GM12878 (cell line): ENCODE results near the gene ANKRD53. TPM values are rescaled to one million over a fixed set of nuclear protein-coding genes. Genes with fewer than 3 reads are reported as not detected.

Experiments
- ATAC-seq: fragments of 200-7000 bp; cut with Tn5 transposase; 3 replicates; pipeline ENCODE4 v1.9.1; 2020; ENCODE audit warnings: mild to moderate bottlenecking, moderate library complexity
- BruUV-seq: library from RNA; stranded (reverse); fragments of 400-500 nt; replicated peaks from 2 replicates; lab custom pipeline; 2021; lab: Mats Ljungman, UMichigan
- CTCF ChIA-PET: fragments of 300-600 bp; sonication (Branson Sonifier 250); formaldehyde crosslinking; extraction: SDS; loops from one replicate; lab custom pipeline; 2021; ENCODE audit warnings: inconsistent platforms; lab: Yijun Ruan, JAX
- POLR2A ChIA-PET: fragments of 350-600 bp; formaldehyde crosslinking; extraction: SDS; loops from one replicate; lab custom pipeline; 2021; ENCODE audit warnings: inconsistent platforms; lab: Charles Lee
- RAD21 ChIA-PET: fragments of 300-600 bp; sonication (Branson Sonifier 250); formaldehyde crosslinking; loops from one replicate; lab custom pipeline; 2023; ENCODE audit warnings: antibody characterized with exemption; ENCODE audit not compliant: unreplicated experiment; lab: Charles Lee
- SMC1A ChIA-PET: fragments of 300-600 bp; sonication (Branson Sonifier 250); formaldehyde crosslinking; loops from one replicate; lab custom pipeline; 2023; ENCODE audit not compliant: unreplicated experiment, uncharacterized antibody; lab: Charles Lee
- DNase-seq: peaks from one replicate; pipeline ENCODE4 v3.0.0-alpha.2; 2011; ENCODE audit warnings: low read depth, low spot score
- FAIRE-seq: peaks from 3 replicates; lab custom pipeline; 2011; peaks lifted over from hg19 to GRCh38; lab: Jason Lieb, UNC
- H2AFZ ChIP-seq: 2 replicates; pipeline ENCODE4 v1.6.0; 2011; ENCODE audit warnings: low read depth, low read length, control low read depth; ENCODE audit not compliant: control insufficient read depth
- H3K27ac ChIP-seq: 2 replicates; pipeline ENCODE4 v1.5.1; 2011; ENCODE audit warnings: control low read depth; ENCODE audit not compliant: control insufficient read depth, insufficient read depth
- H3K27me3 ChIP-seq, 2 experiments: replicated peaks in 1 of 2; 2 replicates each; pipeline versions ENCODE4 v1.6.0 to v1.6.1; 2011; ENCODE audit warnings: low read length in 1 of 2; ENCODE audit not compliant: control insufficient read depth in 2 of 2, insufficient read depth in 2 of 2
- H3K36me3 ChIP-seq, 2 experiments: 2 replicates each; pipeline ENCODE4 v1.5.1; 2011; ENCODE audit warnings: low read length in 1 of 2; ENCODE audit not compliant: control insufficient read depth in 2 of 2, insufficient read depth in 2 of 2
- H3K4me1 ChIP-seq: 2 replicates; pipeline ENCODE4 v1.6.1; 2011; ENCODE audit warnings: mild to moderate bottlenecking, low read length, moderate library complexity, mixed read lengths; ENCODE audit not compliant: control insufficient read depth, insufficient read depth
- H3K4me2 ChIP-seq: 2 replicates; pipeline ENCODE4 v1.6.0; 2011; ENCODE audit warnings: control low read depth; ENCODE audit not compliant: control insufficient read depth, insufficient read depth
- H3K4me3 ChIP-seq: fragments of 200-600 bp; sonication (generic); 2 replicates; pipeline ENCODE4 v1.5.1; 2016
- H3K79me2 ChIP-seq: 2 replicates; pipeline ENCODE4 v1.6.0; 2011; ENCODE audit warnings: low read length; ENCODE audit not compliant: control insufficient read depth, insufficient read depth
- H3K9ac ChIP-seq: 2 replicates; pipeline ENCODE4 v1.8.0; 2011; ENCODE audit warnings: low read length, control low read depth, mixed read lengths; ENCODE audit not compliant: control insufficient read depth, insufficient read depth
- H3K9me3 ChIP-seq: replicated peaks from 3 replicates; pipeline ENCODE4 v1.5.1; 2011; ENCODE audit warnings: mild to moderate bottlenecking, low read length; ENCODE audit not compliant: control insufficient read depth, insufficient read depth
- H4K20me1 ChIP-seq: 2 replicates; pipeline ENCODE4 v1.6.0; 2011; ENCODE audit not compliant: control insufficient read depth, insufficient read depth
- BMI1 ChIP-seq: fragments of 450-650 bp; IDR thresholded peaks from 2 replicates; pipeline ENCODE4 v1.6.1; 2016; ENCODE audit warnings: mild to moderate bottlenecking, moderate library complexity, borderline replicate concordance
- FOXM1 ChIP-seq: IDR thresholded peaks from 2 replicates; pipeline ENCODE4 v1.6.1; 2012; ENCODE audit warnings: low read depth, mild to moderate bottlenecking, inconsistent platforms, low read length, moderate library complexity
- MYC ChIP-seq: IDR thresholded peaks from 2 replicates; pipeline ENCODE4 v1.6.1; 2011; ENCODE audit warnings: mild to moderate bottlenecking, low read length, moderate library complexity, inconsistent platforms; ENCODE audit not compliant: insufficient read depth, insufficient replicate concordance, insufficient read length, severe bottlenecking
- NRF1 ChIP-seq: conservative IDR thresholded peaks from 2 replicates; pipeline ENCODE4 v1.6.1; 2011; ENCODE audit warnings: mild to moderate bottlenecking, low read depth, low read length, improper control_type of control experiment
- PML ChIP-seq: IDR thresholded peaks from 2 replicates; pipeline ENCODE4 v1.6.1; 2012; ENCODE audit warnings: low read length, inconsistent platforms
- RB1 ChIP-seq: fragments of 450-650 bp; formaldehyde crosslinking; IDR thresholded peaks from 2 replicates; pipeline ENCODE4 v1.6.1; 2017; ENCODE audit warnings: mild to moderate bottlenecking, borderline replicate concordance
- RELB ChIP-seq: fragments of 450-650 bp; IDR thresholded peaks from 2 replicates; pipeline ENCODE4 v1.6.1; 2017; ENCODE audit warnings: low read depth, mild to moderate bottlenecking, moderate library complexity
- SMAD5 ChIP-seq: IDR thresholded peaks from 2 replicates; pipeline ENCODE4 v1.6.1; 2016; ENCODE audit warnings: antibody characterized with exemption, low read depth
- SP1 ChIP-seq: IDR thresholded peaks from one replicate; pipeline ENCODE4 v1.6.1; 2011; ENCODE audit warnings: low read depth, low read length
- SPI1 ChIP-seq: IDR thresholded peaks from 2 replicates; pipeline ENCODE4 v1.6.1; 2011; ENCODE audit warnings: low read depth, mild to moderate bottlenecking, low read length, moderate library complexity, borderline replicate concordance; ENCODE audit not compliant: insufficient read depth
- STAT3 ChIP-seq: IDR thresholded peaks from 2 replicates; pipeline ENCODE4 v1.6.1; 2011; ENCODE audit warnings: low read depth, low read length, improper control_type of control experiment
- ZNF207 ChIP-seq: fragments of 450-650 bp; IDR thresholded peaks from 2 replicates; pipeline ENCODE4 v1.6.1; 2014; ENCODE audit warnings: antibody characterized with exemption, mild to moderate bottlenecking, borderline replicate concordance
- WGBS: methylation state at CpG from one replicate; pipeline ENCODE4 v1.1.6; 2016; ENCODE audit warnings: low lambda C conversion rate; ENCODE audit not compliant: insufficient replicate concordance, insufficient coverage; ENCODE audit errors: missing lambda C conversion rate; 5-methylcytosine and 5-hydroxymethylcytosine counted together
- in situ Hi-C: fragments of 300-500 bp; cut with MboI; formaldehyde crosslinking; loops from 9 replicates; pipeline ENCODE4 v1.14.3; 2018; ENCODE audit warnings: mixed read lengths
- intact Hi-C: fragments of 100-400 bp; cut with micrococcal nuclease; formaldehyde crosslinking; loops from one replicate; pipeline ENCODE4 v1.14.2; 2022; ENCODE audit not compliant: unreplicated experiment
- polyA plus RNA-seq, 11 experiments: library from polyadenylated mRNA; depleted of rRNA in 4 of 11; unstranded in 6 of 11; stranded (reverse) in 5 of 11; fragments of >200 nt; fragmentation: Nextera tagmentation in 4 of 11; fragmentation: Illumina TruSeq in 1 of 11; extraction: Ambion mirVana in 4 of 11; extraction: Trizol in 1 of 11; gene quantifications; 1 replicate in 1 of 11; 2 replicates in 10 of 11; pipeline versions ENCODE4 v1.2.1 to v1.2.3, GENCODE V29; 2011 to 2016; ENCODE audit warnings: inconsistent platforms in 2 of 11, missing spikeins in 2 of 11, low read depth in 1 of 11
- total RNA-seq, 4 experiments: library from RNA; depleted of rRNA in 3 of 4; stranded (reverse); fragments of >200 nt in 3 of 4; fragmentation: Illumina TruSeq in 1 of 4; extraction: Trizol in 1 of 4; gene quantifications; 2 replicates each; pipeline versions ENCODE4 v1.2.1 to v1.2.3, GENCODE V29; 2013 to 2021
- TF ChIP-seq, protein P1 (sequence below): fragments of 450-650 bp; formaldehyde crosslinking; IDR thresholded peaks from 2 replicates; pipeline ENCODE4 v1.5.0; 2022; ENCODE audit warnings: mild to moderate bottlenecking, missing genetic modification characterization
- TF ChIP-seq, protein P2 (sequence below): fragments of 450-650 bp; IDR thresholded peaks from 2 replicates; pipeline ENCODE4 v1.6.1; 2017; ENCODE audit warnings: mild to moderate bottlenecking, low read depth, inconsistent platforms; ENCODE audit not compliant: poor library complexity, severe bottlenecking

ANKRD53 gene
- total and polyA plus RNA-seq, 10 of the 15 experiments (the other 5 are each of a cell fraction or from before 2014, with no cell fraction given): 0.04 TPM; not detected in 8

GRCh38 chr2:70962885-70963878 lies 15.2 kb upstream of the ANKRD53 start:
- Histone ChIP-seq H3K27me3 (peaks cover 0 to 3% of the 10 kb centered on the region in 2 experiments; a peak in 1 of 4 replicates), H3K36me3 (no peaks in the 10 kb centered on the region), H3K79me2 (no peaks in the 10 kb centered on the region), H3K4me3 (no peak overlapping the region), H2AFZ (no peak overlapping the region), H3K4me1 (no peaks in the 10 kb centered on the region), H4K20me1 (no peaks in the 10 kb centered on the region), H3K9ac (no peak overlapping the region), H3K4me2 (no peak overlapping the region), H3K9me3 (no peaks in the 10 kb centered on the region), H3K27ac (no peak overlapping the region)
- CTCF ChIA-PET: interaction anchor here (1.2 to 6.7 kb wide), 8 partner anchors 9 to 97 kb away, joined by 4 to 72 read pairs (median 9); partner anchors contain the start of gene ANKRD53
- ATAC-seq: no peak
- FAIRE-seq: no peak
- WGBS: 23% methylated on average over 18 of the region's 18 CpGs
- RAD21 ChIA-PET: interaction anchor here (0.7 kb wide), 1 partner anchor 106 kb away, joined by 3 read pairs; no protein-coding TSS in a partner anchor
- no TSS peak for BruUV-seq
- intact Hi-C loops (no loop called here), in situ Hi-C loops (no loop called here)
- SMC1A ChIA-PET: interaction anchor here (0.6 to 2.3 kb wide), 3 partner anchors 14 to 45 kb away, joined by 4 to 9 read pairs (median 4); no protein-coding TSS in a partner anchor
- POLR2A ChIA-PET: interaction anchor here (1.1 kb wide), 1 partner anchor 39 kb away, joined by 3 read pairs; no protein-coding TSS in a partner anchor
- DNase-seq: no peak
- no peak for TF ChIP-seq STAT3
- TF ChIP-seq, protein P1, sequence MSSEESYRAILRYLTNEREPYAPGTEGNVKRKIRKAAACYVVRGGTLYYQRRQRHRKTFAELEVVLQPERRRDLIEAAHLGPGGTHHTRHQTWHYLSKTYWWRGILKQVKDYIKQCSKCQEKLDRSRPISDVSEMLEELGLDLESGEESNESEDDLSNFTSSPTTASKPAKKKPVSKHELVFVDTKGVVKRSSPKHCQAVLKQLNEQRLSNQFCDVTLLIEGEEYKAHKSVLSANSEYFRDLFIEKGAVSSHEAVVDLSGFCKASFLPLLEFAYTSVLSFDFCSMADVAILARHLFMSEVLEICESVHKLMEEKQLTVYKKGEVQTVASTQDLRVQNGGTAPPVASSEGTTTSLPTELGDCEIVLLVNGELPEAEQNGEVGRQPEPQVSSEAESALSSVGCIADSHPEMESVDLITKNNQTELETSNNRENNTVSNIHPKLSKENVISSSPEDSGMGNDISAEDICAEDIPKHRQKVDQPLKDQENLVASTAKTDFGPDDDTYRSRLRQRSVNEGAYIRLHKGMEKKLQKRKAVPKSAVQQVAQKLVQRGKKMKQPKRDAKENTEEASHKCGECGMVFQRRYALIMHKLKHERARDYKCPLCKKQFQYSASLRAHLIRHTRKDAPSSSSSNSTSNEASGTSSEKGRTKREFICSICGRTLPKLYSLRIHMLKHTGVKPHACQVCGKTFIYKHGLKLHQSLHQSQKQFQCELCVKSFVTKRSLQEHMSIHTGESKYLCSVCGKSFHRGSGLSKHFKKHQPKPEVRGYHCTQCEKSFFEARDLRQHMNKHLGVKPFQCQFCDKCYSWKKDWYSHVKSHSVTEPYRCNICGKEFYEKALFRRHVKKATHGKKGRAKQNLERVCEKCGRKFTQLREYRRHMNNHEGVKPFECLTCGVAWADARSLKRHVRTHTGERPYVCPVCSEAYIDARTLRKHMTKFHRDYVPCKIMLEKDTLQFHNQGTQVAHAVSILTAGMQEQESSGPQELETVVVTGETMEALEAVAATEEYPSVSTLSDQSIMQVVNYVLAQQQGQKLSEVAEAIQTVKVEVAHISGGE (CRISPR knock-in tag): no peak
- no peak for TF ChIP-seq NRF1
- TF ChIP-seq FOXM1: no peak
- TF ChIP-seq, protein P2, sequence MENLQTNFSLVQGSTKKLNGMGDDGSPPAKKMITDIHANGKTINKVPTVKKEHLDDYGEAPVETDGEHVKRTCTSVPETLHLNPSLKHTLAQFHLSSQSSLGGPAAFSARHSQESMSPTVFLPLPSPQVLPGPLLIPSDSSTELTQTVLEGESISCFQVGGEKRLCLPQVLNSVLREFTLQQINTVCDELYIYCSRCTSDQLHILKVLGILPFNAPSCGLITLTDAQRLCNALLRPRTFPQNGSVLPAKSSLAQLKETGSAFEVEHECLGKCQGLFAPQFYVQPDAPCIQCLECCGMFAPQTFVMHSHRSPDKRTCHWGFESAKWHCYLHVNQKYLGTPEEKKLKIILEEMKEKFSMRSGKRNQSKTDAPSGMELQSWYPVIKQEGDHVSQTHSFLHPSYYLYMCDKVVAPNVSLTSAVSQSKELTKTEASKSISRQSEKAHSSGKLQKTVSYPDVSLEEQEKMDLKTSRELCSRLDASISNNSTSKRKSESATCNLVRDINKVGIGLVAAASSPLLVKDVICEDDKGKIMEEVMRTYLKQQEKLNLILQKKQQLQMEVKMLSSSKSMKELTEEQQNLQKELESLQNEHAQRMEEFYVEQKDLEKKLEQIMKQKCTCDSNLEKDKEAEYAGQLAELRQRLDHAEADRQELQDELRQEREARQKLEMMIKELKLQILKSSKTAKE: no peak
- TF ChIP-seq BMI1: no peak
- no peak for TF ChIP-seq SPI1
- TF ChIP-seq ZNF207: no peak
- no peak for TF ChIP-seq PML
- TF ChIP-seq RB1: no peak
- no peak for TF ChIP-seq MYC
- TF ChIP-seq SP1: no peak
- no peak for TF ChIP-seq RELB
- no peak for TF ChIP-seq SMAD5
